Measurements from ENCODE around the gene OR1M1. TPM values are rescaled to one million over a fixed set of nuclear protein-coding genes. Genes with fewer than 3 reads are reported as not detected.

Gene OR1M1
- total and polyA plus RNA-seq, 4 donors: not detected

DNA sequence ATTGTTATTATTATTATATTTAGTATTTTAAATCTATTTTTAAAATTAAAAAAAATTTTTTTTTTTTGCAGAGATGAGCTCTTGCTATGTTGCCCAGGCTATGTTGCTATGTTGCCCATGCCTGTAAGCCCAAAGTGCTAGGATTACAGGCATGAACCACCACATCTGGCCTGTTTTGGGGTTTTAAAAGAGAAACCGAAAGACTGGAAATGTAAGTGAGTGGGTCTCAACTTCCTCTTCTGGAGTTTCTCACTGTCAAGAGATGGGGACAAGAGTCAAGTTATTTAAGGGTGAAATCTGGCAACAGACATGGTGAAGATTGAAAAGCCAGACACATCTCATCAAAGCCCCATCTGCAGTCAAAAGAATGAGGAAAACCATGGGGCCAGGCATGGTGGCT is 44.1 kb downstream of the OR1M1 start:
- no peak for DNase-seq (ENCODE audit: low spot score)
- H3K27ac ChIP-seq (ENCODE audit: low read depth in 1 of 2, low read length in 2 of 2): no peak overlapping the region

DNA sequence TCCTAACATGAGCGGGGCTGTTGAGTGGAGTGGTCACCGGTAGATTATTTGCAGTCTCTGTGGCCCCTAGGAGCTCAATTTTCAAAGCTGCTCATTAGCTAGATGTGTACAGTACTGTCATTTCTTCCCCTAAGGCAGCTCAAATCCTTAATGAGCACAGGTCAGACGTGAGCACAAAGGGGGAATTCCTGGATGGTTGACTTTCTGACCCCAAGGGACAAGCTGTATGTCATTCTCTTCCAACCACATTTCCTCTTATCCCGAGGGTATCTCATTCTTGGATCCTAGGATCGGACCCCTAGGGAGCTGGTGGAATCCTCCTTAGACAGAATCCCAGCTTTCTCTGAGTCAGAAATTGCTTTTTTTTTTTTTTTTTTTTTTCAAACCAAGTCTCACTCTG is 45.6 kb downstream of the OR1M1 start:
- DNase-seq (ENCODE audit: low spot score): no peak
- H3K9me3 ChIP-seq (ENCODE audit: control insufficient read depth in 4 of 4, low read length in 3 of 4): no peaks in the 10 kb centered on the region
- peaks cover 0 to 3% (median 0%) of the 10 kb centered on the region in 4 donors for H3K27me3 ChIP-seq (ENCODE audit: control insufficient read depth in 4 of 4, insufficient read depth in 4 of 4, low read length in 3 of 4)
- TF ChIP-seq, protein P1, sequence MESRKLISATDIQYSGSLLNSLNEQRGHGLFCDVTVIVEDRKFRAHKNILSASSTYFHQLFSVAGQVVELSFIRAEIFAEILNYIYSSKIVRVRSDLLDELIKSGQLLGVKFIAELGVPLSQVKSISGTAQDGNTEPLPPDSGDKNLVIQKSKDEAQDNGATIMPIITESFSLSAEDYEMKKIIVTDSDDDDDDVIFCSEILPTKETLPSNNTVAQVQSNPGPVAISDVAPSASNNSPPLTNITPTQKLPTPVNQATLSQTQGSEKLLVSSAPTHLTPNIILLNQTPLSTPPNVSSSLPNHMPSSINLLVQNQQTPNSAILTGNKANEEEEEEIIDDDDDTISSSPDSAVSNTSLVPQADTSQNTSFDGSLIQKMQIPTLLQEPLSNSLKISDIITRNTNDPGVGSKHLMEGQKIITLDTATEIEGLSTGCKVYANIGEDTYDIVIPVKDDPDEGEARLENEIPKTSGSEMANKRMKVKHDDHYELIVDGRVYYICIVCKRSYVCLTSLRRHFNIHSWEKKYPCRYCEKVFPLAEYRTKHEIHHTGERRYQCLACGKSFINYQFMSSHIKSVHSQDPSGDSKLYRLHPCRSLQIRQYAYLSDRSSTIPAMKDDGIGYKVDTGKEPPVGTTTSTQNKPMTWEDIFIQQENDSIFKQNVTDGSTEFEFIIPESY (IDR thresholded peaks at IDR 0.05): no peak
- TF ChIP-seq SP1 (IDR thresholded peaks at IDR 0.05): no peak
- no peak for TF ChIP-seq JUND (IDR thresholded peaks at IDR 0.05)
- TF ChIP-seq HNF4A (conservative IDR thresholded peaks at IDR 0.05): no peak
- no peak for TF ChIP-seq HNF4G (IDR thresholded peaks at IDR 0.05)
- no peak for TF ChIP-seq RAD21 (IDR thresholded peaks at IDR 0.05)
- no peak for TF ChIP-seq NR2F2 (IDR thresholded peaks at IDR 0.05)
- TF ChIP-seq, protein P2, sequence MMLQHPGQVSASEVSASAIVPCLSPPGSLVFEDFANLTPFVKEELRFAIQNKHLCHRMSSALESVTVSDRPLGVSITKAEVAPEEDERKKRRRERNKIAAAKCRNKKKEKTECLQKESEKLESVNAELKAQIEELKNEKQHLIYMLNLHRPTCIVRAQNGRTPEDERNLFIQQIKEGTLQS (IDR thresholded peaks at IDR 0.05): no peak
- TF ChIP-seq, protein P3, sequence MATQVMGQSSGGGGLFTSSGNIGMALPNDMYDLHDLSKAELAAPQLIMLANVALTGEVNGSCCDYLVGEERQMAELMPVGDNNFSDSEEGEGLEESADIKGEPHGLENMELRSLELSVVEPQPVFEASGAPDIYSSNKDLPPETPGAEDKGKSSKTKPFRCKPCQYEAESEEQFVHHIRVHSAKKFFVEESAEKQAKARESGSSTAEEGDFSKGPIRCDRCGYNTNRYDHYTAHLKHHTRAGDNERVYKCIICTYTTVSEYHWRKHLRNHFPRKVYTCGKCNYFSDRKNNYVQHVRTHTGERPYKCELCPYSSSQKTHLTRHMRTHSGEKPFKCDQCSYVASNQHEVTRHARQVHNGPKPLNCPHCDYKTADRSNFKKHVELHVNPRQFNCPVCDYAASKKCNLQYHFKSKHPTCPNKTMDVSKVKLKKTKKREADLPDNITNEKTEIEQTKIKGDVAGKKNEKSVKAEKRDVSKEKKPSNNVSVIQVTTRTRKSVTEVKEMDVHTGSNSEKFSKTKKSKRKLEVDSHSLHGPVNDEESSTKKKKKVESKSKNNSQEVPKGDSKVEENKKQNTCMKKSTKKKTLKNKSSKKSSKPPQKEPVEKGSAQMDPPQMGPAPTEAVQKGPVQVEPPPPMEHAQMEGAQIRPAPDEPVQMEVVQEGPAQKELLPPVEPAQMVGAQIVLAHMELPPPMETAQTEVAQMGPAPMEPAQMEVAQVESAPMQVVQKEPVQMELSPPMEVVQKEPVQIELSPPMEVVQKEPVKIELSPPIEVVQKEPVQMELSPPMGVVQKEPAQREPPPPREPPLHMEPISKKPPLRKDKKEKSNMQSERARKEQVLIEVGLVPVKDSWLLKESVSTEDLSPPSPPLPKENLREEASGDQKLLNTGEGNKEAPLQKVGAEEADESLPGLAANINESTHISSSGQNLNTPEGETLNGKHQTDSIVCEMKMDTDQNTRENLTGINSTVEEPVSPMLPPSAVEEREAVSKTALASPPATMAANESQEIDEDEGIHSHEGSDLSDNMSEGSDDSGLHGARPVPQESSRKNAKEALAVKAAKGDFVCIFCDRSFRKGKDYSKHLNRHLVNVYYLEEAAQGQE (IDR thresholded peaks at IDR 0.05): no peak
- TF ChIP-seq YY1 (IDR thresholded peaks at IDR 0.05): no peak
- TF ChIP-seq FOXA2 (IDR thresholded peaks at IDR 0.05): no peak
- TF ChIP-seq RXRA (IDR thresholded peaks at IDR 0.05): no peak
- TF ChIP-seq FOXA1 (IDR thresholded peaks at IDR 0.05): no peak
- no peak for TF ChIP-seq EGR1 (IDR thresholded peaks at IDR 0.05; ENCODE audit: low read depth in 2 of 2)
- no peak overlapping the region for H3K4me3 ChIP-seq (ENCODE audit: low read depth in 1 of 3, low read length in 3 of 3)
- no peak overlapping the region for H3K27ac ChIP-seq (ENCODE audit: low read depth in 1 of 2, low read length in 2 of 2)
- H3K36me3 ChIP-seq (ENCODE audit: control insufficient read depth in 4 of 4, insufficient read depth in 3 of 4, low read depth in 1 of 4, low read length in 3 of 4): no peaks in the 10 kb centered on the region
- WGBS: 61% methylated on average over 5 of the region's 5 CpGs
- H3K4me1 ChIP-seq (ENCODE audit: control insufficient read depth in 4 of 4, insufficient read depth in 4 of 4, low read length in 3 of 4): peaks cover 0 to 1% (median 0%) of the 10 kb centered on the region in 4 donors
- no peak overlapping the region for H3K9ac ChIP-seq (ENCODE audit: low read depth in 1 of 2, low read length in 2 of 2)

More for the DNA sequence above, 44.1 kb downstream of the OR1M1 start:
- Histone ChIP-seq H3K9me3 (ENCODE audit: control insufficient read depth in 4 of 4, low read length in 3 of 4) (no peaks in the 10 kb centered on the region), H3K27me3 (ENCODE audit: control insufficient read depth in 4 of 4, insufficient read depth in 4 of 4, low read length in 3 of 4) (peaks cover 0 to 3% (median 0%) of the 10 kb centered on the region in 4 donors), H3K36me3 (ENCODE audit: control insufficient read depth in 4 of 4, insufficient read depth in 3 of 4, low read depth in 1 of 4, low read length in 3 of 4) (no peaks in the 10 kb centered on the region), H3K4me1 (ENCODE audit: control insufficient read depth in 4 of 4, insufficient read depth in 4 of 4, low read length in 3 of 4) (peaks cover 0 to 1% (median 0%) of the 10 kb centered on the region in 4 donors), H3K4me3 (ENCODE audit: low read depth in 1 of 3, low read length in 3 of 3) (no peak overlapping the region), H3K9ac (ENCODE audit: low read depth in 1 of 2, low read length in 2 of 2) (no peak overlapping the region)
- 64% methylated on average over 1 of the region's 1 CpG for WGBS
- TF ChIP-seq FOXA1 (IDR thresholded peaks at IDR 0.05) (no peak), YY1 (IDR thresholded peaks at IDR 0.05) (no peak), EGR1 (IDR thresholded peaks at IDR 0.05; ENCODE audit: low read depth in 2 of 2) (no peak), HNF4G (IDR thresholded peaks at IDR 0.05) (no peak), GABPA (IDR thresholded peaks at IDR 0.05 in 1 of 2, conservative IDR thresholded peaks at IDR 0.05 in 1 of 2) (no peak)
- TF ChIP-seq, protein P3 (IDR thresholded peaks at IDR 0.05): no peak

Data from liver (tissue), 9 donors.